Measurements from ENCODE around the gene PLXNA2.

The PLXNA2 gene

GRCh38 chr1:208203848-208204609 is 40.2 kb downstream of the PLXNA2 start:
- DNase-seq (ENCODE audit: low read depth in 2 of 2) = no peak

- DNase-seq (ENCODE audit: low read depth in 2 of 2) = no peak
Observed at GRCh38 chr1:208203127-208203847, 40.9 kb downstream of the PLXNA2 start.

GRCh38 chr1:208202333-208202995 is 41.7 kb downstream of the PLXNA2 start:
- DNase-seq (ENCODE audit: low read depth in 2 of 2) = no peak

GRCh38 chr1:208201229-208201628 is 43.0 kb downstream of the PLXNA2 start:
- no peak for DNase-seq (ENCODE audit: low read depth in 2 of 2)

GRCh38 chr1:208200116-208200515 is 44.1 kb downstream of the PLXNA2 start:
- no peak for DNase-seq (ENCODE audit: low read depth in 2 of 2)

- no peak for DNase-seq (ENCODE audit: low read depth in 2 of 2)
Observed at GRCh38 chr1:208198236-208198635, 45.9 kb downstream of the PLXNA2 start.

GRCh38 chr1:208194944-208195343 is 49.2 kb downstream of the PLXNA2 start:
- no peak for DNase-seq (ENCODE audit: low read depth in 2 of 2)

GRCh38 chr1:208192995-208193394 is 51.2 kb downstream of the PLXNA2 start:
- no peak for DNase-seq (ENCODE audit: low read depth in 2 of 2)

- no peak for DNase-seq (ENCODE audit: low read depth in 2 of 2)
Observed at GRCh38 chr1:208190784-208191183, 53.4 kb downstream of the PLXNA2 start.

- DNase-seq (ENCODE audit: low read depth in 2 of 2) = no peak
Observed at GRCh38 chr1:208189716-208190115, 54.5 kb downstream of the PLXNA2 start.

GRCh38 chr1:208189183-208189582 is 55.0 kb downstream of the PLXNA2 start:
- DNase-seq (ENCODE audit: low read depth in 2 of 2) = no peak

- DNase-seq (ENCODE audit: low read depth in 2 of 2) = no peak
Observed at GRCh38 chr1:208188607-208189006, 55.6 kb downstream of the PLXNA2 start.

- DNase-seq (ENCODE audit: low read depth in 2 of 2) = no peak
Observed at GRCh38 chr1:208187499-208188041, 56.6 kb downstream of the PLXNA2 start.

GRCh38 chr1:208185801-208186231 is 58.4 kb downstream of the PLXNA2 start:
- no peak for DNase-seq (ENCODE audit: low read depth in 2 of 2)

GRCh38 chr1:208184966-208185654 is 59.1 kb downstream of the PLXNA2 start:
- no peak for DNase-seq (ENCODE audit: low read depth in 2 of 2)

GRCh38 chr1:208183977-208184911 is 59.9 kb downstream of the PLXNA2 start:
- no peak for DNase-seq (ENCODE audit: low read depth in 2 of 2)

GRCh38 chr1:208182880-208183645 is 61.1 kb downstream of the PLXNA2 start:
- no peak for DNase-seq (ENCODE audit: low read depth in 2 of 2)

GRCh38 chr1:208181364-208181763 is 62.8 kb downstream of the PLXNA2 start:
- no peak for DNase-seq (ENCODE audit: low read depth in 2 of 2)

GRCh38 chr1:208180421-208180820 is 63.8 kb downstream of the PLXNA2 start:
- DNase-seq (ENCODE audit: low read depth in 2 of 2) = no peak

- no peak for DNase-seq (ENCODE audit: low read depth in 2 of 2)
Observed at GRCh38 chr1:208179961-208180409, 64.2 kb downstream of the PLXNA2 start.

Measured in stimulated activated CD8-positive, alpha-beta memory T cell treated with anti-CD3 and anti-CD28 coated beads, Interleukin-2, amount 100 ng/mL, for 48 hours (primary cell).